Esophagus muscularis mucosa (tissue), 4 donors: ENCODE measurements around the gene CSF1. TPM values are rescaled to one million over a fixed set of nuclear protein-coding genes. Genes with fewer than 3 reads are reported as not detected.

Experiments
- DNase-seq: peaks from one replicate; pipeline ENCODE4 v3.0.0-alpha.2; 2017; ENCODE audit errors: extremely low spot score
- H3K27ac ChIP-seq, 4 donors: fragments of 200-600 bp; sonication (generic); replicated peaks in 1 of 4; 1 replicate in 3 of 4; 2 replicates in 1 of 4; pipeline ENCODE4 v1.5.1; 2016 to 2019; ENCODE audit warnings: mild to moderate bottlenecking in 1 of 4
- H3K27me3 ChIP-seq, 4 donors: fragments of 200-600 bp; sonication (generic); one replicate each; pipeline versions ENCODE4 v1.5.1 to v1.6.0; 2016 to 2019
- H3K36me3 ChIP-seq, 4 donors: fragments of 200-600 bp; sonication (generic); one replicate each; pipeline ENCODE4 v1.5.1; 2016 to 2019
- H3K4me1 ChIP-seq, 4 donors: fragments of 200-600 bp; sonication (generic); one replicate each; pipeline ENCODE4 v1.5.1; 2016 to 2019
- H3K4me3 ChIP-seq, 4 donors: fragments of 200-600 bp; sonication (generic); 1 replicate in 2 of 4; 2 replicates in 2 of 4; pipeline ENCODE4 v1.5.1; 2016 to 2019; ENCODE audit warnings: mild to moderate bottlenecking in 4 of 4, moderate library complexity in 1 of 4
- H3K9me3 ChIP-seq, 4 donors: fragments of 200-600 bp; sonication (generic); 1 replicate in 3 of 4; 2 replicates in 1 of 4; pipeline ENCODE4 v1.5.1; 2016 to 2019
- CTCF ChIP-seq, 3 experiments: fragments of 200-600 bp in 2 of 3; fragments of 450-650 bp in 1 of 3; sonication (generic) in 2 of 3; IDR thresholded peaks; one replicate each; pipeline ENCODE4 v1.5.1; 2017 to 2019; ENCODE audit warnings: antibody characterized with exemption in 3 of 3, mild to moderate bottlenecking in 2 of 3, moderate library complexity in 1 of 3
- EP300 ChIP-seq: sonication (generic); formaldehyde crosslinking; IDR thresholded peaks from one replicate; pipeline ENCODE4 v1.6.1; 2017; ENCODE audit warnings: antibody characterized with exemption
- POLR2A ChIP-seq: fragments of 450-650 bp; IDR thresholded peaks from one replicate; pipeline ENCODE4 v1.6.1; 2017; ENCODE audit warnings: antibody characterized with exemption, moderate library complexity, mild to moderate bottlenecking, low read depth
- POLR2AphosphoS5 ChIP-seq, 2 donors: sonication (generic); formaldehyde crosslinking; IDR thresholded peaks; one replicate each; pipeline ENCODE4 v1.6.1; 2017; ENCODE audit warnings: antibody characterized with exemption in 2 of 2
- WGBS: methylation state at CpG from one replicate; pipeline ENCODE4 v1.1.5; 2018; 5-methylcytosine and 5-hydroxymethylcytosine counted together
- intact Hi-C: fragments of 100-400 bp; cut with DNase I; formaldehyde crosslinking; loops from one replicate; pipeline ENCODE4 v1.15.1; 2023
- total RNA-seq, 4 donors: library from RNA; depleted of rRNA; stranded (reverse); fragments of >200 nt; gene quantifications; one replicate each; pipeline versions ENCODE4 v1.1.0 to v1.2.1, GENCODE V29; 2016

CSF1 gene
- total RNA-seq, 4 donors from 2014 or later: 27.0 to 92.6 (median 48.1) TPM

DNA sequence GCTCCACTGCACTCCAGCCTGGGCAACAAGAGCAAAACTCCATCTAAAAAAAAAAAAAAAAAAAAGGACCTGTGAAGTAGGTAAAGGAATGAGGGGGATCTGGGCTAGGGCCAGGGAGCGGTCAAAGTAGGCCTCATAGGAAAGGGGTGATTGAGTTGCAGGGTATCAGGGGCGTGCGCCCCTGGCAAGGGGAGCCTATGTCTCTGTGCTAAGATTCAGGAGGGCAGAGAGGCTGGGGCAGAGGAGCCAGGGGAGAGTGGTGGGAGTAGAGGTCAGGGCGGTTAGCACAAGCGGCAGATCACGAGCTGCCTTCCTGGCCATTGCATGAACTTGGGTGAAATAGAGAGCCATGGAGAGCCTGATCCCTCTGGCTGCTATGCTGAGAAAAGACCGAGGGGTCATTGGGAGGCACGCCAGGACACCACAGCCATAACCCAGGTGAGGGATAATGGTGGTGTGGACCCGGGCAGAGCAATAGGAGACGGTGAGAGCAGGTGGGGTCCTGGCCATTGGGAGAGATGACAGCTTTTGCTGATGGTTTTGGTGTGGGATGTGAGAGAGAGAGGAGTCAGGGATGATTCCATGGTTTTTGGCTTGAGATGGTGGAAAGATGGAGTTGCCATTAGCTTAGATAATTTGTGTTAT, 30.6 kb upstream of the CSF1 start:
- intact Hi-C loops: loop anchor here (5.0 kb wide), 1 partner anchor 32 kb away; the partner anchor contains the start of gene CSF1
- Histone ChIP-seq H3K27me3 (no peaks in the 10 kb centered on the region), H3K4me3 (no peak overlapping the region), H3K27ac (no peak overlapping the region), H3K36me3 (no peaks in the 10 kb centered on the region), H3K4me1 (peaks cover 46 to 59% (median 56%) of the 10 kb centered on the region in 4 donors), H3K9me3 (no peaks in the 10 kb centered on the region)
- WGBS: 94% methylated on average over 10 of the region's 10 CpGs
- TF ChIP-seq CTCF (IDR thresholded peaks at IDR 0.05): no peak
- TF ChIP-seq POLR2A: no peak
- TF ChIP-seq POLR2AphosphoS5 (IDR thresholded peaks at IDR 0.05): no peak
- TF ChIP-seq EP300: no peak
- no peak for DNase-seq

DNA sequence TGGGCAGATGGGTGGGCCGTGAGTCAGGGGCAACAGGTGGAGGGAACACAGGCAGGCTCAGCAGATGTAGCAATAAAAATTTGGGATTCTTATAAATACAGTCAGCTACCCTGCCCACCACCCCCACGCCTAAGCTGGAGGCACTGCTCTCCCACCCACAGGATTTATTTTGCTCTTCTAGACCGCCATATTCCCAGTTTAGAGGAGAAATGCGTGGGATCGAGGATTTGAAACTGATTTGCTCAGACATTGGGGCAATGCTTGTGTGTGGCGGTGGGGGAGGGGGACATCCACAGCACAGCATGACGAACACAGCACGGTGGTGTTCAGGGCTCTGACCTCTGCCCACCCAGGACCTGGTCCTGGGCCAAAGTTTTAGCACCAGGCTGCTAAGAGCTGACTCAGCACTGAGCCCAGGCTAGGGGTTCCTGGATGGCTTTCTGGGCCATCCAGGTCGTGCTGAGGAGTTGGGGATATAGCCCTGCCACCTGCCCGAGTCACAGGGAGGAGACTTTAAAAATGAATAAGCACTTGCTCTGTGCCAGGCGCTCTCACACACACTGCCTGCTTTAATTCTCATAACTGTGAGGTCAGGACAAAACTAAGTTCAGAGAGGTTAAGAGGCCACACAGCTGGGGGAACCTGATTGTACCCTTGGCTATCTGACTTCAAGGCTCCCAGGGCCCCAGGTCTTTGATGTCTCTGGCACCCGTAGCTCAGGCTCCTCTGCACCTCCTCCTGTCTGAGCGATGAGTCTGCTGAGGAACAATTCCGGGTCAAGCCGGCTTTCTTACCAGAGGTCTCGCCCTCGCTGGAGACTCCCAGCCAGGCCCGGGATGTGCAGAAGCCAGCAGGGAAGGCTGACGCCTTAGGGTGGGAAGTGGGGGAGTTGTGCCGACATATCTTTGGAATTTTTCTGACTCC, 29.4 kb upstream of the CSF1 start:
- TF ChIP-seq POLR2AphosphoS5 (IDR thresholded peaks at IDR 0.05): no peak
- no peak for TF ChIP-seq CTCF (IDR thresholded peaks at IDR 0.05)
- no peak for TF ChIP-seq POLR2A
- TF ChIP-seq EP300: no peak
- no peaks in the 10 kb centered on the region for H3K36me3 ChIP-seq
- 83% methylated on average over 15 of the region's 20 CpGs for WGBS
- intact Hi-C loops: no loop called here
- no peaks in the 10 kb centered on the region for H3K9me3 ChIP-seq
- H3K4me3 ChIP-seq: no peak overlapping the region
- DNase-seq: no peak
- no peaks in the 10 kb centered on the region for H3K27me3 ChIP-seq
- H3K27ac ChIP-seq: peak overlapping the region in 2 of 4 donors; percentile 6 to 21
- H3K4me1 ChIP-seq: peaks cover 44 to 57% (median 54%) of the 10 kb centered on the region in 4 donors

- H3K27ac ChIP-seq: peak overlapping the region in 2 of 4 donors; percentile 6 to 21
- no peaks in the 10 kb centered on the region for H3K36me3 ChIP-seq
- H3K9me3 ChIP-seq: no peaks in the 10 kb centered on the region
- intact Hi-C loops: no loop called here
- no peak for TF ChIP-seq EP300
- TF ChIP-seq POLR2AphosphoS5 (IDR thresholded peaks at IDR 0.05): no peak
- TF ChIP-seq POLR2A: no peak
- TF ChIP-seq CTCF (IDR thresholded peaks at IDR 0.05): no peak
- 91% methylated on average over 4 of the region's 4 CpGs for WGBS
- H3K4me1 ChIP-seq: peaks cover 37 to 50% (median 48%) of the 10 kb centered on the region in 4 donors
- H3K4me3 ChIP-seq: no peak overlapping the region
- DNase-seq: no peak
- no peaks in the 10 kb centered on the region for H3K27me3 ChIP-seq
Measured at GRCh38 chr1:109881906-109882287, 28.8 kb upstream of the CSF1 start.

- intact Hi-C loops: no loop called here
- DNase-seq: no peak
- no peaks in the 10 kb centered on the region for H3K27me3 ChIP-seq
- WGBS: 87% methylated on average over 15 of the region's 15 CpGs
- no peaks in the 10 kb centered on the region for H3K9me3 ChIP-seq
- H3K36me3 ChIP-seq: no peaks in the 10 kb centered on the region
- no peak overlapping the region for H3K4me3 ChIP-seq
- TF ChIP-seq POLR2A: no peak
- TF ChIP-seq POLR2AphosphoS5 (IDR thresholded peaks at IDR 0.05): no peak
- no peak for TF ChIP-seq CTCF (IDR thresholded peaks at IDR 0.05)
- H3K4me1 ChIP-seq: peaks cover 31 to 44% (median 42%) of the 10 kb centered on the region in 4 donors
- peak overlapping the region; percentile 38 to 63 (median 54) for H3K27ac ChIP-seq
Measured at GRCh38 chr1:109882288-109883245, 28.1 kb upstream of the CSF1 start.
